ENCODE data around the gene PLA2G7.
"Not testable (repeated sequence)": the region's sequence is repeated elsewhere in the genome, so short reads cannot be mapped to it uniquely, and the experiment has no call there.

Gene PLA2G7

GRCh38 chr6:46746696-46747095 is 11.5 kb upstream of the PLA2G7 start, which contains the start of gene ANKRD66:
Gene ANKRD66 (plus strand): TSS chr6:46746933. CDS start chr6:46751949, 5,016 bp downstream.
- DNase-seq, result peak; percentile 34

DNA sequence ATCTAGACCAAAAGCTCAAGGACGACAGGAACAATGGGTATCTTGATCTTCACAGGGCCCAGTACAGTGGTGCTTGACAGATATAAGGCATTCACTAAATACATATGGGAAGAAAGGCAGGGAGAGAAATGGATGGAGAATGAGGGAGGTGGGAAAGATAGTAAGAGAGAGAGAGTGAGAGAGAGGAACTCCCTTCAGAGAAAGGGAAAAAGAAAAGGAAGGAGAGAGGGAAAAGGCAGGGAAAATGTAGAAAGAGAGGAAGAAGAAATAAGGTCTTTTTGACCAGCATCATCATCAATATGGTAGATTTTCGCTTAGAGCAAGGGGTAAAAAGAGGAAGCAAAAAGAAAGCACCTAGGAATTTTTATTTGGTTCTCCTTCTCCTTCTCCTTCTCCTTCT is 10.8 kb upstream of the PLA2G7 start:
- DNase-seq, result no peak

DNA sequence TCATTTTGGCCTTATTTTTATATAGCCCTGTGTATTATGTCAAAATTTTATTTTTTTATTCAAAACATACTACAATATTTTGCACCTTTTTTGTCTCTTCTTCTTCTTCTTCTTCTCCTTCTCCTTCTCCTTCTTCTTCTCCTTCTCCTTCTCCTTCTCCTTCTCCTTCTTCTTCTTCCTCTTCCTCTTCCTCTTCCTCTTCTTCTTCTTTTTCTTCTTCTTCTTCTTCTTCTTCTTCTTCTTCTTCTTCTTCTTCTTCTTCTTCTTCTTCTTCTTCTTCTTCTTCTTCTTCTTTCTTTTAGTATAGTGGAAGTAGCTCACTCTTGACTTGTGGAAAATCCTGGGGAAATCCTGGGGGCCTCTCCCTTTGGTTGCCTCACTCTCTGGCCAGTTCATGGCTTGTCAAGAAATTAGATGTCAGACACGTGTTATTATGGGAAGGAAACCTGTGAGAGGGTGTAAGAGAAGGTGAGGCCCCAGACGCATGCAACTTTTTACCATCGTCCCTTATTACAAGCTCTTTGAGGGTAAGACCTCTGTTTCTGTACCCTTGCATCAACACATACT is 9.1 kb upstream of the PLA2G7 start:
- DNase-seq, result not testable (repeated sequence)

GRCh38 chr6:46743425-46744158 is 8.4 kb upstream of the PLA2G7 start:
- no peak for DNase-seq

- no peak for DNase-seq
Observed at GRCh38 chr6:46741910-46742309, 6.7 kb upstream of the PLA2G7 start.

DNA sequence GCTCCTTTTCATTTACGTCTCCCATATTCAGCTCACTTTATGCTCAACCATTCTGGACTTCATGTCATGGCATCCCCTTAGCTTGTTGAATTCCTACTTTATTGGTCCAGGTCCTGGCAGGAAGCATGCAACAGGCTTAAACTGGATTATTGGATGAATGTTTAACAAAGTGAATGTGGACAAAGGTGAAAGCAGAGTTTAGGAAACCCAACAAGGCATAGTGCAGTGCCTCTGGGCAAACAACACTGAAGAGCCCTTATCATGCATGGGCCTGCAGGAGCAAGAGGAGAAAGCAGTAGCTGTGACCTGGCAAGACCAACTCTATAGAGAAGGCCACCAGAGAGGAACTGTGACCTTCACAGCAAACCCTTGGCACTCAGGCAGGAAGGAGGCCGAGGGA is 6.3 kb upstream of the PLA2G7 start:
- DNase-seq, result no peak

- no peak for DNase-seq
Observed at GRCh38 chr6:46736906-46737305, 1.7 kb upstream of the PLA2G7 start.

DNA sequence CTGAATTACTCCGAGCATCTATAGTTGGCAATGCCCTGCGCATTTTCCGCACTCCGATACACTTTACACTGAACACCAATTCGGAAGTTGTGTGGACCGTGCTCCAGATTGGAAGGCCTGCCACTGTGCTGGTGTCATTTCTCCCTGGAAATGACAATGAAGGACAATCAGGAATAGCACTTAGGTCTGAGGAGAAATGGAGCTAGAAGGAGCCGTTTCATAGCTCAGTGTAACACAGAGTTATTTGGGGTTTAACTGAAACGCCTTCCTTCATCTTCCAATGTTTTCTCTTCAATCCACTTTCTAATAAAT is 501 bp upstream of the PLA2G7 start:
- DNase-seq, result no peak

DNA sequence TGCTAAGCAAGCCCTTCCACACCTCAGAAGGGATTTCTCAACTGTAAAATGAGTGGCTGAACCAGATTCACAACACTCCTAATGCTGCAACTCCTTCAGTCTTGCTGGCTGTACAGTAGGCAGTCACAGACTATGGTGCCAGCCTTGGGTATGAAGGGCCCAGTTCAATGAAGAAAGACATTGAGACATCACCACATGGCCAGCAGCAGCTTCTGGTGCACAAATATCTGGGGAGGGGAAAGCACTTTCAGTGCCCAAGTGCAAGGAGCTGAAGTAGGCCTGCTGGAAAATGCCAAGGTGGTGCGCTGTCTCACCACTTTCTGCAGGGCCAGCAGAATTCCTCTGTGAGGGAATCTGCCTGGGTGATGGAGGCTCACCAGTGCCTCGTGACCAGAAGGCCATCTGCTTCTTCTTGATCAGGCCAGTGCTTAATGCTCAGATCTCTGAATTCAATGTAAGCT is 1.8 kb downstream of the PLA2G7 start:
- DNase-seq, result no peak

DNA sequence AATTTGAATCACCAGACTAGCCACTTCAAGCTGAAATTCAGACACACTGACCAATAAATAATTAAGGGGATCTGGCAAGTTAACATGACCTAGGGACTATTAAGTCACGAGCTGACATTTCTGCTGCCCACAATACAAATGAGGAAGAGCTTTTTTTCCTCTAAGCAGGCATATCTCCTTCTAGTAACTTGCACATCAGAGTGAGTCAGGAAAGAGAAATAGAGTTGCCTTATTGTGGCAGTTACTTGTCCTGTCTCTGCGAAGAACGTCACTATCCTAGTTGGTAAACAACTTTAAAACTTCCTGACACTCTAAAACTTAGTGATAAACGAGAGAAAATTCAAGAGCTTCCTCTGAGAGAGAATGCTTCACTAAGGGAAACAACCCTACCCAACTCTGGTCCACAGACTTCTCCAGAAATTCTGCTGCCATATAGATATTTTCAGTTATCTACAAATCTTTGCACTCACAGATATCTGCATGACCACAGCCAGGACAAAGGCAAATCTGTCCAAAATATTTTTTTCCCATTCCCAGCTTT is 4.2 kb downstream of the PLA2G7 start:
- DNase-seq, result no peak

DNA sequence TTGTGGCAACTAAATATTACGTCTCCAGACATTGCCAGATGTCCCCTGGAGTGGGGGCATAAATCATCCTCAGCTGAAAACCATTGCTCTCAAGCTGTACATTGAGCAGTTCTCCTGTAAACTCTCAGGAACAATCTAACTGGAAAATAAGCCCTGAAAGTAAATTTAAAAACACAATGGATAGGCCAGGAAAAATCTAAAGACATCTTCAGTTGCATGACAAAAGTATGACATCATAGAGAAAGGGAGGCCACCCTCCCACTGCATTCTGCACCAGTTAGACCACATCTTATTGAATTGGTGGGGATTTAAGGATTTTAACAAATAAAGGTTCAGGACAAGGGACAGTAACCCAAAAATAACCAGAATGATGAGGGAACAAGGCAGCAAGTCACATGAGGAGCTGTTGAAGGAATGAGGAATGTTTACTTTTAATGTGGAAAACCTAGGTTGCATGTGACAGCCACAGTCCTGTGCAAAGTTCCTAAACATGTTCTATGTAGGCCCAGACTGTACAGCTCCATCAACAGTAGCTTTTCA is 5.3 kb downstream of the PLA2G7 start:
- no peak for DNase-seq

- DNase-seq, result no peak
Observed at GRCh38 chr6:46720401-46720800, 14.8 kb downstream of the PLA2G7 start.

DNA sequence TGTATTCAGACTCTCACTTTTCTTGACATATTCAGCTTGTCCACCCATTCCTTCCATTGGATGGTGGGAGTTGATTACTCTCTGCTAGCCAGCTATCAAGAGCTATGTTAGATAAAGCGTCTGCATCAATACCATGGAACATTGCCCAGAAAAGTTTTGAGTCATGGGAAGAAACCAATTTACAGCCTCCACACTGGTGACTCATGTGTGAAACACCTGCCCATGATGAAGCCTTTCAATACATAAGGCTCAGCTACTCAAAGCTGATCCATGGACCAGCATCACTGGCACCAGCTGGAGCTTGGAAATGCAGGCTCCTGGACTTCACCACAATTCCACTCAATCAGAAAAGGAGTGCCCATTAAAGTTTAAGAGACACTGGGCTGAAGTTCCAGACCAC is 16.1 kb downstream of the PLA2G7 start:
- peak; percentile 28 for DNase-seq

- DNase-seq, result no peak
Observed at GRCh38 chr6:46715141-46715540, 20.0 kb downstream of the PLA2G7 start.

DNA sequence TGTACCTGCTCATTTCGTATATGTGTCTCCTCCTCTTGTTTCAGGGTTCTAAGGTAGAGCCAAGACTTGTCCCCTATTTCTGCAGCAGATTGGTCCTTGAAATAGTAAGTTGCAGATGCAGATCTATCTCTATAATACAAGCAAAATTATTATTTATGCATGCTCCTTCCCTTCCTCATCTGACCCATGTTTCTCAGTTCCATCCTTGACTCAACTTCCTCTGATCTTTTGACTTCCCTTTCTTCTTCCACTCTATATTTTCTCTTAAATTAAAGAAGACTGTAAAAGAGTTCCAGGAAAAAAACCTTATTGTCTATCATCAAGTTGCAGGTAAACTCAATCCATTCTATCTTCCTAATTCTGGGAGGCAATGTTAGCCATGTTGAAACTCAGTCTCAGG is 23.7 kb downstream of the PLA2G7 start:
- no peak for DNase-seq

DNA sequence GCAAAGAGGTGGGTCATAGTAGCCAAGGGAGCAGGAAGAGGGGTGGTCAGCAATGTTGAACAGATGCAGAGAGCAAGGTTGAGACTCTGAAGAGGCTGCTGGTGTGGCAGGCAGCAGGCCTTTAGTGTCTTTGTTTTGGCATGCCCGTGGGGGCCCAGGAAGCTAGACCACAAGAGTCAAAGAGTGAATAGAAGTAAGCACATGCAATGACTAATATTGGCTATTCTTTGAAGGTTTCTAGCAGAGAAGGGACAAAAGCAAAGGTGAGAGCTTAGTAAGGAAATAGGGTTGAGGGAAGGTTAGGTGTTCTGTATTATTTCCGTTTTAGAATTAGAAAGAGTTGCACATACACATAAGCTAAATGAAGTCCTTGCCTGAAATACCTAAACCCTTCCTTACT is 28.7 kb downstream of the PLA2G7 start:
- DNase-seq, result no peak

DNA sequence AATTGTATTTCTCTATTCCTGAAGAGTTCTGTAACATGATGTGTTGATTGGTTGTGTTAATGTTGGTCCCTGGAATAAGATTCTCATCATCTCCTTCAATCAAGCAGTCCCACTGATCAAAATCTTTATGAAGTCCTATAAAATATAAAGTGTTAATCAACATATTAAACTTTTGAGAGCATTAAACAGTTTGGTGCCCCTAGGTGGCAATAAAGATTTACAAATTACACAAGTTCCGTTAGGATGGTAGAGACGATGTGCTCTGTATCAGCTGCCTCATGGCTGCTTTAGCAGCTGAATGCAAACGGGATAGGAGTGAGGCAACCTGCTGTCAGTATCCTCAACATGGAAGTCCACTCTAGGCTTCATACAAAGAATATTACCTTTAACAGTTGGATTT is 30.6 kb downstream of the PLA2G7 start:
- DNase-seq, result peak; percentile 54

- no peak for DNase-seq
Observed at GRCh38 chr6:46699970-46700369, 35.2 kb downstream of the PLA2G7 start.

DNA sequence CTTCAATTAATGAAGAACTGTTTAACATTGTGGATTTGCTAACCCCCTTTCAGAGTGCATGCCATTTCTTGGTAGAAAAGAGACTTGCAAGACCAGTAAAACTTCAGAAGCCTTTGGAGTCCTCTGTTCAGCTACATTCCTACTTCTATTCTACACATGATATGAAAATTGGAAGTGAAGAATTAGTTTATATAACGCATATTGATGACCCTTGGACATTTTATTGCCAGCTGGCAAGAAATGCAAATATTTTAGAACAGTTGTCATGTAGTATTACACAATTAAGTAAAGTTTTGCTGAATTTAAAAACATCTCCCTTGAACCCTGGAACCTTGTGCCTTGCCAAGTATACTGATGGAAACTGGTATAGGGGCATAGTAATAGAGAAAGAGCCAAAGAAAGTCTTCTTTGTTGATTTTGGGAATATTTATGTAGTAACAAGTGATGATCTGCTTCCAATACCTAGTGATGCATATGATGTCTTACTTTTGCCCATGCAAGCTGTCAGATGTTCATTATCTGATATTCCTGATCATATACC is 44.2 kb downstream of the PLA2G7 start:
- DNase-seq, result no peak

DNA sequence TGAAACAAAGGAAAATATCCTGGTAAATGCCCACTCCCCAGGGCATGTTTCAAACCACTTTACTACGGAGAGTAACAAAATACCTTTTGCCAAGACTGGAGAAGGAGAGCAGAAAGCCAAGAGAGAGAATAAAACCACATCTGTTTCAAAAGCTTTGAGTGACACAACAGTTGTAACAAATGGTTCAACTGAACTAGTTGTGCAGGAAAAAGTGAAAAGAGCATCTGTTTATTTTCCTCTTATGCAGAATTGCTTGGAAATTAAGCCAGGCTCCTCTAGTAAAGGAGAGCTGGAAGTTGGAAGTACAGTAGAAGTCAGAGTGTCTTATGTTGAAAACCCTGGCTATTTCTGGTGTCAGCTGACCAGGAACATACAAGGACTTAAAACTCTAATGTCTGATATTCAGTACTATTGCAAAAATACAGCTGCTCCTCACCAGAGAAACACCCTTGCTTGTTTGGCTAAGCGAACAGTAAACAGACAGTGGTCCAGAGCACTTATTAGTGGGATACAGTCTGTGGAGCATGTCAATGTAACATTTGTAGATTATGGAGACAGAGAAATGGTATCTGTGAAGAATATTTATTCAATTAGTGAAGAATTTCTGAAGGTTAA is 44.9 kb downstream of the PLA2G7 start:
- DNase-seq, result no peak

- no peak for DNase-seq
Observed at GRCh38 chr6:46689657-46690056, 45.5 kb downstream of the PLA2G7 start.

DNA sequence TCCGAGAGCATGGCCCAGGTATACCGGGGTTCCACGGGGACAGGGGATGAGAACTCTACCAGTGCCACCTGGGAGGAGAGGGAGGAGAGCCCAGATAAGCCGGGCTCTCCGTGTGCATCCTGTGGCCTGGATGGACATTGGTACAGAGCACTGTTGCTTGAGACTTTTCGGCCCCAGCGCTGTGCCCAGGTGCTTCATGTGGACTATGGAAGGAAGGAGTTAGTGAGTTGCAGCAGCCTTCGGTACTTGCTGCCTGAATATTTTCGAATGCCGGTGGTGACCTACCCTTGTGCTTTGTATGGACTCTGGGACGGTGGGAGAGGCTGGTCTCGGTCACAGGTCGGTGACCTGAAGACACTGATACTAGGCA is 46.2 kb downstream of the PLA2G7 start:
- no peak for DNase-seq

DNA sequence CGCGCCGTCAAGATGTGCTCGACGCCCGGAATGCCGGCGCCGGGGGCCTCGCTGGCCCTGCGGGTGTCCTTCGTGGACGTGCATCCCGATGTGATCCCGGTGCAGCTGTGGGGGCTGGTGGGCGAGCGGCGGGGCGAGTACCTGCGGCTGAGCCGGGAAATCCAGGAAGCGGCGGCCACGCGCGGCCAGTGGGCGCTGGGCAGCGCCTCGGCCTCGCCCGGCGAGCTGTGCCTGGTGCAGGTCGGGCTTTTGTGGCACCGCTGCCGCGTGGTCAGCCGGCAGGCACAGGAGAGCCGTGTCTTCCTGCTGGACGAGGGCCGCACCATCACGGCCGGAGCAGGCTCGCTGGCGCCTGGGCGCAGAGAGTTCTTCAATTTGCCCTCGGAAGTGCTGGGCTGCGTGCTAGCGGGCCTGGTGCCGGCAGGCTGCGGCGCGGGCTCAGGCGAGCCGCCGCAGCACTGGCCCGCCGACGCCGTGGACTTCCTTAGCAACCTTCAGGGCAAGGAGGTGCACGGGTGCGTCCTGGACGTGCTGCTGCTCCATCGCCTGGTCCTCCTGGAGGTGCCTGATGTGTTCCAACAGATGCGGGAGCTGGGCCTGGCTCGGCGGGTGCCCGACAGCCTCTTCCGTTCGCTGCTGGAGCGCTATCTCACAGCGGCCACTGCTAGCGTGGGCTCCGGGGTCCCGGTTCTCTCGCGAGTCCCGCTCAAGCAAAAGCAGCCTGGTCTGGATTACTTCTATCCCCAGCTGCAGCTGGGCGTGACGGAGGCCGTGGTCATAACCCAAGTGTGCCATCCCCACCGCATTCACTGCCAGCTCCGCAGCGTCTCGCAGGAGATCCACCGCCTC is 46.8 kb downstream of the PLA2G7 start:
- no peak for DNase-seq

Data from NCI-H510A treated with DMSO at 0.1 percent for 48 hours (cell line).